Activated CD8-positive, alpha-beta memory T cell treated with anti-CD3 and anti-CD28 coated beads, Interleukin-2, amount 50 U/mL, for 24 hours (primary cell): Measurements from ENCODE around the gene VDAC2.
A peak's percentile ranks its signal among the peaks of the same experiment; 100 is the strongest.
"Not testable (repeated sequence)": the region's sequence is repeated elsewhere in the genome, so short reads cannot be mapped to it uniquely, and the experiment has no call there.

Experiments
- DNase-seq: peaks from one replicate; pipeline ENCODE4 v3.0.0-alpha.2; 2020; ENCODE audit errors: extremely low read depth

Gene VDAC2

GRCh38 chr10:75210282-75211006 lies at the start of gene VDAC2:
TSS of gene VDAC2 (plus strand) at chr10:75210796. CDS start at chr10:75211159, 363 bp downstream.
- peak; percentile 79 for DNase-seq

GRCh38 chr10:75165684-75166622 lies 44.6 kb upstream of the VDAC2 start:
- DNase-seq, result no peak

GRCh38 chr10:75166623-75166972 lies 44.0 kb upstream of the VDAC2 start:
- DNase-seq, result no peak

GRCh38 chr10:75168275-75168674 lies 42.3 kb upstream of the VDAC2 start:
- DNase-seq, result no peak

GRCh38 chr10:75170215-75170614 lies 40.4 kb upstream of the VDAC2 start:
- no peak for DNase-seq

- DNase-seq, result no peak
These were observed 35.5 kb upstream of the VDAC2 start for GRCh38 chr10:75175046-75175445.

GRCh38 chr10:75176046-75176445 lies 34.5 kb upstream of the VDAC2 start:
- no peak for DNase-seq

GRCh38 chr10:75176736-75177135 lies 33.9 kb upstream of the VDAC2 start:
- no peak for DNase-seq

GRCh38 chr10:75179657-75180177 lies 30.9 kb upstream of the VDAC2 start:
- DNase-seq, result no peak

- DNase-seq, result no peak
These were observed 30.0 kb upstream of the VDAC2 start for GRCh38 chr10:75180592-75180991.

- DNase-seq, result no peak
These were observed 29.5 kb upstream of the VDAC2 start for GRCh38 chr10:75181073-75181472.

- no peak for DNase-seq
These were observed 24.3 kb upstream of the VDAC2 start for GRCh38 chr10:75186310-75186709.

- DNase-seq, result no peak
These were observed 22.6 kb upstream of the VDAC2 start for GRCh38 chr10:75187961-75188426.

- not testable (repeated sequence) for DNase-seq
These were observed 22.1 kb upstream of the VDAC2 start for GRCh38 chr10:75188522-75188921.

GRCh38 chr10:75189266-75190096 lies 21.1 kb upstream of the VDAC2 start:
- DNase-seq, result no peak

GRCh38 chr10:75191821-75192568 lies 18.6 kb upstream of the VDAC2 start:
- DNase-seq, result no peak

GRCh38 chr10:75194625-75195024 lies 16.0 kb upstream of the VDAC2 start:
- not testable (repeated sequence) for DNase-seq

- DNase-seq, result no peak
These were observed 15.4 kb upstream of the VDAC2 start for GRCh38 chr10:75195035-75195763.

GRCh38 chr10:75197066-75197465 lies 13.5 kb upstream of the VDAC2 start:
- DNase-seq, result no peak

- DNase-seq, result no peak
These were observed 12.7 kb upstream of the VDAC2 start for GRCh38 chr10:75197906-75198305.
